ENCODE measurements around the gene RNU1-1. TPM values are rescaled to one million over a fixed set of nuclear protein-coding genes. Genes with fewer than 3 reads are reported as not detected.
"Not testable (repeated sequence)": the region's sequence is repeated elsewhere in the genome, so short reads cannot be mapped to it uniquely, and the experiment has no call there.

The RNU1-1 gene
- total RNA-seq, 1 experiment from 2014 or later = 1,678 TPM

DNA sequence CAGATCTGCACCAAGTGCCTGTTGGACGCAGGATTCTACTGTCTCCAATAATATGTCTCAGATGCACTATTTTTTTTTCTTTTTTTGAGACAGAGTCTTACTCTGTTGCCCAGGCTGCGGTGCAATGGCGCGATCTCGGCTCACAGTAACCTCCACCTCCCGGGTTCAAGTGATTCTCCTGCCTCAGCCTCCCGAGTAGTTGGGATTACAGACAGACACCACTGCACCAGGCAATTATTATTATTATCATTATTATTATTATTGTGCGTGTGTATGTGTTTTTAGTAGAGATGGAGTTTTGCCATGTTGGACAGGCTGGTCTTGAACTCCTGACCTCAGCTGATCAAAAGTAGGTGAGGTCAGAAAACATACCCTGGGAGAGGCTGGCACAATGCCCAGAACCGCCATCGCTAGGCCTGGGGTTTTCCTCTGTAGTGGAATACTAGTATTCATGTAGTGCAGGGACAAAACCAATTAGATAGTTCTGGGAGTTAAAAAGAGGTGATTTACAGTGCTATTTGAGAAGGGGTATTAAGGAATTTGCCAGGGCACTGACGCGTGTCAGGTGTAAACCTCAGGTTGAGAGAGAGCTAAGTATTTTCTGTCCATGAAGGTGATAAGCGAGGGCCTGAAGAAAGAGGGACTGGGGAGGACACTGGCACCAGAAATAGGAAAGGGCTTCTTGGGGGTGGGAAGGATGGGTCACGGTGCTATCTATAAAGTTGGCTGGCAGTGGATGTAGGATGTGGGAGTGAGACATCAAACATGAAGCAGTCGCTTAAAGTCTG is 1.3 kb downstream of the RNU1-1 start:
- CTCF ChIA-PET; H3K4me3 Mint-ChIP-seq (ENCODE audit: low read depth, unreplicated experiment); H3K4me1 Mint-ChIP-seq (ENCODE audit: low read depth, unreplicated experiment); DNase-seq; H3K36me3 Mint-ChIP-seq (ENCODE audit: insufficient read depth, unreplicated experiment); intact Hi-C loops (cut with micrococcal nuclease; ENCODE audit: unreplicated experiment); H3K9me3 Mint-ChIP-seq (ENCODE audit: low read depth, unreplicated experiment); BruUV-seq (replicated peaks); H3K27ac Mint-ChIP-seq (ENCODE audit: unreplicated experiment); H3K27me3 Mint-ChIP-seq (ENCODE audit: unreplicated experiment): not testable (repeated sequence)

- intact Hi-C loops (cut with micrococcal nuclease; ENCODE audit: unreplicated experiment); DNase-seq; H3K27ac Mint-ChIP-seq (ENCODE audit: unreplicated experiment); BruUV-seq (replicated peaks); H3K4me3 Mint-ChIP-seq (ENCODE audit: low read depth, unreplicated experiment); H3K36me3 Mint-ChIP-seq (ENCODE audit: insufficient read depth, unreplicated experiment); H3K27me3 Mint-ChIP-seq (ENCODE audit: unreplicated experiment); H3K4me1 Mint-ChIP-seq (ENCODE audit: low read depth, unreplicated experiment); H3K9me3 Mint-ChIP-seq (ENCODE audit: low read depth, unreplicated experiment); CTCF ChIA-PET: not testable (repeated sequence)
Observed at GRCh38 chr1:16511926-16512325, 2.2 kb downstream of the RNU1-1 start.

GRCh38 chr1:16508861-16509445 is 5.1 kb downstream of the RNU1-1 start:
- H3K27ac Mint-ChIP-seq (ENCODE audit: unreplicated experiment); CTCF ChIA-PET: not testable (repeated sequence)

DNA sequence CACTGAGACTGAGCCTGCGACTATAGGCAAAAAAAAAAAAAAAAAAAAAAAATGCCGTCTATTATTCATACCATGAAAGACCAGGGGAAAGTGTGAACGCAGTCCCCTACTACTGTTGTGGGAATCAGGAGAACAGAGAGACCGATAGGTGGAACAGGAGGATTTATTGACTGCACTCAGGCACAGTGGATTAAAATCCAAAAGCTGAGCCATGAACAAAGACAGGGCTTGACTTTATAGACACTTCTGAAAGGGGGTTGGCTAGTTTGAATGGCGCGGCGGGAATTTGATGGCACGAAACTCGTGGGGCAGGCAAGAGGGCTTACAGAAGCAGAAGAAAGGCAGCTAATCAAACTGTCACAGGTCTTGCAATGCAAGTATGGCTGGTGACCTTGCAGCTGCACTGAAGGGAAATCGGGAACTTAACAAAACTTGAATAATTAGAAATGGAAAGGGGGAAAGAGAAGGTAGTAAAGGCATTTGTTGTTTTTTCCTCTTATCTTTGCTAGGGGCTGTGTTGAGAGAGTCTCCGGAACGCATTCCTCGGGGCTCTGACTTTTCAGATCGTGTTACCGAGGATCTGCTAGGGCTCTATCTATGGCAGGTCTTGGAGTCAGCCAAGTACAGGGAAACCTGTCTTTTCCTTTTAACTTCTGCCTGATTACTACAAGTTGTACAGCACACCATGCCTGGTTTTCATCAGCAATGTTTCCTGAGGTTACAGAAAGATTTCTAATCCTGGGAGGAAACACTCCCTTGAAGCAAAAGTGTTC is 7.5 kb downstream of the RNU1-1 start:
- CTCF ChIA-PET = not testable (repeated sequence)

More at GRCh38 chr1:16508861-16509445, 5.1 kb downstream of the RNU1-1 start:
- DNase-seq; H3K36me3 Mint-ChIP-seq (ENCODE audit: insufficient read depth, unreplicated experiment); intact Hi-C loops (cut with micrococcal nuclease; ENCODE audit: unreplicated experiment); H3K9me3 Mint-ChIP-seq (ENCODE audit: low read depth, unreplicated experiment); H3K27me3 Mint-ChIP-seq (ENCODE audit: unreplicated experiment); BruUV-seq (replicated peaks); H3K4me3 Mint-ChIP-seq (ENCODE audit: low read depth, unreplicated experiment); H3K4me1 Mint-ChIP-seq (ENCODE audit: low read depth, unreplicated experiment): not testable (repeated sequence)

GRCh38 chr1:16505870-16506269 is 8.2 kb downstream of the RNU1-1 start:
- H3K4me3 Mint-ChIP-seq (ENCODE audit: low read depth, unreplicated experiment); H3K27ac Mint-ChIP-seq (ENCODE audit: unreplicated experiment); H3K36me3 Mint-ChIP-seq (ENCODE audit: insufficient read depth, unreplicated experiment); BruUV-seq (replicated peaks); DNase-seq; H3K27me3 Mint-ChIP-seq (ENCODE audit: unreplicated experiment); intact Hi-C loops (cut with micrococcal nuclease; ENCODE audit: unreplicated experiment); H3K9me3 Mint-ChIP-seq (ENCODE audit: low read depth, unreplicated experiment); H3K4me1 Mint-ChIP-seq (ENCODE audit: low read depth, unreplicated experiment); CTCF ChIA-PET: not testable (repeated sequence)

More for the DNA sequence above, 7.5 kb downstream of the RNU1-1 start:
- BruUV-seq (replicated peaks); H3K4me1 Mint-ChIP-seq (ENCODE audit: low read depth, unreplicated experiment); H3K27ac Mint-ChIP-seq (ENCODE audit: unreplicated experiment); H3K27me3 Mint-ChIP-seq (ENCODE audit: unreplicated experiment); intact Hi-C loops (cut with micrococcal nuclease; ENCODE audit: unreplicated experiment); H3K4me3 Mint-ChIP-seq (ENCODE audit: low read depth, unreplicated experiment); H3K9me3 Mint-ChIP-seq (ENCODE audit: low read depth, unreplicated experiment); H3K36me3 Mint-ChIP-seq (ENCODE audit: insufficient read depth, unreplicated experiment); DNase-seq: not testable (repeated sequence)

DNA sequence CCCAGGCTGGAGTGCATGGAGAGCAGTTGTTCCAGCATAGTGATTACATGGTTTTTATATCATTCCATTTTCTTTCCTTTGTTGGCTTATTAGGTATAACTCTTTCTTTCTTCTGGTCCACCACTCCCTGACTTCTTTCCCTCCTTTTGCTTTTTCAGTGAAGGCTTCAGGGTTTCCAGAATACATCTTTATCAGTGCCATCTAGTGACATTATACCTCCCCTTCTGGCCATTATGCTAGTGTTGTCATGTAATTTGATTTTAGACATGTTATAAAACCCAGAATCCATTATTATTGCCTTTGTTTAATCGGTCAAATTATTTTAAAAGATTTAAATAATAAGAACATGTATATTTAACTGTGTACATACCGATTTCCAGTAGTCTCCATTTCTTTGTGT is 10.6 kb downstream of the RNU1-1 start:
- H3K4me1 Mint-ChIP-seq (ENCODE audit: low read depth, unreplicated experiment) = no peaks in the 10 kb centered on the region
- TF ChIP-seq CTCF (IDR thresholded peaks at IDR 0.05; ENCODE audit: unreplicated experiment) = no peak
- no peaks in the 10 kb centered on the region for H3K9me3 Mint-ChIP-seq (ENCODE audit: low read depth, unreplicated experiment)
- H3K27me3 Mint-ChIP-seq (ENCODE audit: unreplicated experiment) = no peaks in the 10 kb centered on the region
- intact Hi-C loops (cut with micrococcal nuclease; ENCODE audit: unreplicated experiment) = no loop called here
- CTCF ChIA-PET = no interaction called here
- DNase-seq = no peak
- no TSS peak for BruUV-seq (replicated peaks)
- H3K27ac Mint-ChIP-seq (ENCODE audit: unreplicated experiment) = no peak overlapping the region
- H3K4me3 Mint-ChIP-seq (ENCODE audit: low read depth, unreplicated experiment) = no peak overlapping the region
- H3K36me3 Mint-ChIP-seq (ENCODE audit: insufficient read depth, unreplicated experiment) = peaks cover 15% of the 10 kb centered on the region

DNA sequence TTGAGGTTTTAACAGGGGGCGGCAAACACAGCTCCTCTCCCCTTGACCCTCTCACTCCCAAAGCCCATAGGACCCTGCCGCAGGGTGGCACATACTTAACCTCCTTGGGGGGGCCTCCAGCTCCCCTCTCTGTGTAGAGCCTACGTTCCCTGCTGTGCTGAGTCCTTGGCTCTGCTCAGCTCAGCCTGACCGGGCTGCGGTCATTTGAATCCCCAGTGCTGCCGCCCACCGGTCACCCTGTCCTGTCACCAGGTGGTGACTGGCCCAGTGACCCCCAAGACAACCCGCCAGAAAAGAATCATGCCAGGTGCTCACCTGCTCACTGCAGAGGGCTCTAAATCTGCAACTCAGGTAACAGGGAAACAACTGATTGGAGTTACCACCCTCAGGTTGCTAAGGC is 12.6 kb downstream of the RNU1-1 start:
- H3K9me3 Mint-ChIP-seq (ENCODE audit: low read depth, unreplicated experiment); intact Hi-C loops (cut with micrococcal nuclease; ENCODE audit: unreplicated experiment); BruUV-seq (replicated peaks); H3K27me3 Mint-ChIP-seq (ENCODE audit: unreplicated experiment); H3K4me1 Mint-ChIP-seq (ENCODE audit: low read depth, unreplicated experiment); CTCF ChIA-PET; H3K27ac Mint-ChIP-seq (ENCODE audit: unreplicated experiment); DNase-seq; H3K4me3 Mint-ChIP-seq (ENCODE audit: low read depth, unreplicated experiment): not testable (repeated sequence)
- peaks cover 21% of the 10 kb centered on the region for H3K36me3 Mint-ChIP-seq (ENCODE audit: insufficient read depth, unreplicated experiment)

- BruUV-seq (replicated peaks); H3K9me3 Mint-ChIP-seq (ENCODE audit: low read depth, unreplicated experiment); H3K27ac Mint-ChIP-seq (ENCODE audit: unreplicated experiment); DNase-seq; CTCF ChIA-PET; intact Hi-C loops (cut with micrococcal nuclease; ENCODE audit: unreplicated experiment); H3K27me3 Mint-ChIP-seq (ENCODE audit: unreplicated experiment); H3K4me3 Mint-ChIP-seq (ENCODE audit: low read depth, unreplicated experiment); H3K4me1 Mint-ChIP-seq (ENCODE audit: low read depth, unreplicated experiment): not testable (repeated sequence)
- H3K36me3 Mint-ChIP-seq (ENCODE audit: insufficient read depth, unreplicated experiment) = peaks cover 21% of the 10 kb centered on the region
Observed at GRCh38 chr1:16500975-16501374, 13.1 kb downstream of the RNU1-1 start.

DNA sequence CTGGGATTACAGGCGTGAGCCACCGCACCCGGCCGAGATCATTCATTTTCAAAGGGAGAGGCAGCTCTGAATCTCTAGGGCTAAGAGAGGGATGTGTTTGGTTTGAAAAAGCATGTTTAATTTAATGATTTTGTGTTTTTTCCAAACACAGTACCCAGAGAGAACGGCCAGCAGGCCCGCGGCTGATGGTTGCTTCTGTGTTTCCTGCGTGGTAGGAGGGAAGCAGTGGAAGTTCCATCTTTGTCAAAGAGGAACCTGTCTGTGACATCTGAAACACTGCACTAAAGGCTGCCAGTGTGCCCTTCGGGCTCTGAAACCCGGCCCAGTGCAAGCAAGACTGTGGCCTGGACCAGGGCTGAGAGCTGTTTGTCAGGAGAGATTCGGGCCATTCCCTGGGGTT is 13.6 kb downstream of the RNU1-1 start:
- intact Hi-C loops (cut with micrococcal nuclease; ENCODE audit: unreplicated experiment); BruUV-seq (replicated peaks); H3K4me3 Mint-ChIP-seq (ENCODE audit: low read depth, unreplicated experiment); H3K4me1 Mint-ChIP-seq (ENCODE audit: low read depth, unreplicated experiment); H3K27ac Mint-ChIP-seq (ENCODE audit: unreplicated experiment); CTCF ChIA-PET; H3K9me3 Mint-ChIP-seq (ENCODE audit: low read depth, unreplicated experiment); DNase-seq; H3K27me3 Mint-ChIP-seq (ENCODE audit: unreplicated experiment): not testable (repeated sequence)
- H3K36me3 Mint-ChIP-seq (ENCODE audit: insufficient read depth, unreplicated experiment) = peaks cover 21% of the 10 kb centered on the region
